ENCODE measurements around the gene NRXN3. TPM values are rescaled to one million over a fixed set of nuclear protein-coding genes. Genes with fewer than 3 reads are reported as not detected.

NRXN3 gene
- polyA plus RNA-seq, 1 donor (not counting 4 experiments of a cell fraction or from before 2014, with no cell fraction given), result 0.89 TPM

GRCh38 chr14:78530078-78530477 is 359.9 kb downstream of the NRXN3 start:
- H4K20me1 ChIP-seq (ENCODE audit: control insufficient read depth, extremely low read depth, insufficient read depth, low read length), result no peaks in the 10 kb centered on the region
- dilution Hi-C loops (cut with MboI; ENCODE audit: extremely low pct_ligation_motif_present, low sequenced_read_pairs), result no loop called here
- no peak overlapping the region for H3K4me2 ChIP-seq (ENCODE audit: control insufficient read depth, extremely low read depth, insufficient read depth, low read depth, low read length)
- no peaks in the 10 kb centered on the region for H3K9me3 ChIP-seq (ENCODE audit: control insufficient read depth, low read depth, low read length)
- H3K9me1 ChIP-seq (ENCODE audit: control insufficient read depth, extremely low read depth, insufficient read depth, low read length), result no peaks in the 10 kb centered on the region
- H3K4me3 ChIP-seq (ENCODE audit: control insufficient read depth in 2 of 3, extremely low read depth in 1 of 3, insufficient read depth in 2 of 3, low read depth in 1 of 3, low read length in 3 of 3), result no peak overlapping the region
- H3K79me2 ChIP-seq (ENCODE audit: control insufficient read depth, insufficient read depth, low read length), result no peaks in the 10 kb centered on the region
- no peak overlapping the region for H3K27ac ChIP-seq (ENCODE audit: control insufficient read depth, insufficient read depth, low read length)
- FAIRE-seq (no peak), DNase-seq (ENCODE audit: low read depth, low spot score) (no peak)
- H2AFZ ChIP-seq (ENCODE audit: control insufficient read depth, low read length), result no peak overlapping the region
- H3K36me3 ChIP-seq (ENCODE audit: control insufficient read depth in 2 of 2, extremely low read depth in 1 of 2, insufficient read depth in 2 of 2, low read length in 2 of 2), result no peaks in the 10 kb centered on the region
- TF ChIP-seq CTCF (optimal IDR thresholded peaks at IDR 0.05 in 1 of 3, IDR thresholded peaks at IDR 0.05 in 1 of 3, conservative IDR thresholded peaks at IDR 0.05 in 1 of 3; ENCODE audit: extremely low read depth in 1 of 3, insufficient read depth in 2 of 3, low read length in 3 of 3) (no peak), EZH2 (IDR thresholded peaks at IDR 0.05; ENCODE audit: low read length) (no peak)
- H3K4me1 ChIP-seq (ENCODE audit: control insufficient read depth, extremely low read depth, insufficient read depth, low read length), result no peaks in the 10 kb centered on the region
- no peak overlapping the region for H3K9ac ChIP-seq (ENCODE audit: control insufficient read depth, extremely low read depth, insufficient read depth, low read length)
- no peaks in the 10 kb centered on the region for H3K27me3 ChIP-seq (ENCODE audit: control insufficient read depth, extremely low read depth, insufficient read depth, low read length)

- dilution Hi-C loops (cut with MboI; ENCODE audit: extremely low pct_ligation_motif_present, low sequenced_read_pairs), result no loop called here
- H3K36me3 ChIP-seq (ENCODE audit: control insufficient read depth in 2 of 2, extremely low read depth in 1 of 2, insufficient read depth in 2 of 2, low read length in 2 of 2), result no peaks in the 10 kb centered on the region
- H3K79me2 ChIP-seq (ENCODE audit: control insufficient read depth, insufficient read depth, low read length), result no peaks in the 10 kb centered on the region
- H3K4me1 ChIP-seq (ENCODE audit: control insufficient read depth, extremely low read depth, insufficient read depth, low read length), result no peaks in the 10 kb centered on the region
- FAIRE-seq (no peak), DNase-seq (ENCODE audit: low read depth, low spot score) (no peak)
- H3K4me2 ChIP-seq (ENCODE audit: control insufficient read depth, extremely low read depth, insufficient read depth, low read depth, low read length), result no peak overlapping the region
- H3K27ac ChIP-seq (ENCODE audit: control insufficient read depth, insufficient read depth, low read length), result no peak overlapping the region
- H3K9me3 ChIP-seq (ENCODE audit: control insufficient read depth, low read depth, low read length), result no peaks in the 10 kb centered on the region
- H3K4me3 ChIP-seq (ENCODE audit: control insufficient read depth in 2 of 3, extremely low read depth in 1 of 3, insufficient read depth in 2 of 3, low read depth in 1 of 3, low read length in 3 of 3), result no peak overlapping the region
- TF ChIP-seq CTCF (optimal IDR thresholded peaks at IDR 0.05 in 1 of 3, IDR thresholded peaks at IDR 0.05 in 1 of 3, conservative IDR thresholded peaks at IDR 0.05 in 1 of 3; ENCODE audit: extremely low read depth in 1 of 3, insufficient read depth in 2 of 3, low read length in 3 of 3) (no peak), EZH2 (IDR thresholded peaks at IDR 0.05; ENCODE audit: low read length) (no peak)
- no peaks in the 10 kb centered on the region for H4K20me1 ChIP-seq (ENCODE audit: control insufficient read depth, extremely low read depth, insufficient read depth, low read length)
- H2AFZ ChIP-seq (ENCODE audit: control insufficient read depth, low read length), result no peak overlapping the region
- no peaks in the 10 kb centered on the region for H3K9me1 ChIP-seq (ENCODE audit: control insufficient read depth, extremely low read depth, insufficient read depth, low read length)
- no peaks in the 10 kb centered on the region for H3K27me3 ChIP-seq (ENCODE audit: control insufficient read depth, extremely low read depth, insufficient read depth, low read length)
- H3K9ac ChIP-seq (ENCODE audit: control insufficient read depth, extremely low read depth, insufficient read depth, low read length), result no peak overlapping the region
These were observed 364.0 kb downstream of the NRXN3 start for GRCh38 chr14:78534141-78534540.
